ENCODE measurements around the gene SLC4A1.

The SLC4A1 gene

GRCh38 chr17:44266402-44267164, 1.4 kb downstream of the SLC4A1 start:
- no peak for TF ChIP-seq CTCF (IDR thresholded peaks at IDR 0.05; ENCODE audit: low read depth, low read length)
- no peak overlapping the region for H3K4me3 ChIP-seq (ENCODE audit: low read depth, low read length)

GRCh38 chr17:44263345-44263902, 4.5 kb downstream of the SLC4A1 start:
- no peak for TF ChIP-seq CTCF (IDR thresholded peaks at IDR 0.05; ENCODE audit: low read depth, low read length)
- no peak overlapping the region for H3K4me3 ChIP-seq (ENCODE audit: low read depth, low read length)

- H3K4me3 ChIP-seq (ENCODE audit: low read depth, low read length) = no peak overlapping the region
- TF ChIP-seq CTCF (IDR thresholded peaks at IDR 0.05; ENCODE audit: low read depth, low read length) = no peak
These were observed 5.2 kb downstream of the SLC4A1 start for GRCh38 chr17:44262654-44263225.

- H3K4me3 ChIP-seq (ENCODE audit: low read depth, low read length) = no peak overlapping the region
- TF ChIP-seq CTCF (IDR thresholded peaks at IDR 0.05; ENCODE audit: low read depth, low read length) = no peak
These were observed 7.6 kb downstream of the SLC4A1 start for GRCh38 chr17:44260296-44260695.

GRCh38 chr17:44258811-44259351, 9.1 kb downstream of the SLC4A1 start:
- no peak for TF ChIP-seq CTCF (IDR thresholded peaks at IDR 0.05; ENCODE audit: low read depth, low read length)
- no peak overlapping the region for H3K4me3 ChIP-seq (ENCODE audit: low read depth, low read length)

GRCh38 chr17:44257815-44258760, 9.8 kb downstream of the SLC4A1 start:
- no peak overlapping the region for H3K4me3 ChIP-seq (ENCODE audit: low read depth, low read length)
- no peak for TF ChIP-seq CTCF (IDR thresholded peaks at IDR 0.05; ENCODE audit: low read depth, low read length)

All from WI38 (cell line).